Right lobe of liver (tissue), 4 donors: ENCODE measurements around the gene ANAPC2.

Experiments used
- POLR2A ChIP-seq: fragments of 450-650 bp; IDR thresholded peaks from one replicate; pipeline ENCODE4 v1.6.1; 2017; ENCODE audit warnings: antibody characterized with exemption, mild to moderate bottlenecking
- TF ChIP-seq, protein P1 (sequence below), 4 donors: fragments of 200-600 bp in 3 of 4; fragments of 450-650 bp in 1 of 4; IDR thresholded peaks; one replicate each; pipeline versions ENCODE4 v1.5.1 to v1.8.0; 2016 to 2022; ENCODE audit warnings: antibody characterized with exemption in 4 of 4, mild to moderate bottlenecking in 2 of 4
- donor health status: DM: no; HTN: no; CAD: no.
- donor health status: DM: no; HTN: no; CAD: no.
- donor health status: DM: no; HTN: yes; CAD: no.

DNA sequence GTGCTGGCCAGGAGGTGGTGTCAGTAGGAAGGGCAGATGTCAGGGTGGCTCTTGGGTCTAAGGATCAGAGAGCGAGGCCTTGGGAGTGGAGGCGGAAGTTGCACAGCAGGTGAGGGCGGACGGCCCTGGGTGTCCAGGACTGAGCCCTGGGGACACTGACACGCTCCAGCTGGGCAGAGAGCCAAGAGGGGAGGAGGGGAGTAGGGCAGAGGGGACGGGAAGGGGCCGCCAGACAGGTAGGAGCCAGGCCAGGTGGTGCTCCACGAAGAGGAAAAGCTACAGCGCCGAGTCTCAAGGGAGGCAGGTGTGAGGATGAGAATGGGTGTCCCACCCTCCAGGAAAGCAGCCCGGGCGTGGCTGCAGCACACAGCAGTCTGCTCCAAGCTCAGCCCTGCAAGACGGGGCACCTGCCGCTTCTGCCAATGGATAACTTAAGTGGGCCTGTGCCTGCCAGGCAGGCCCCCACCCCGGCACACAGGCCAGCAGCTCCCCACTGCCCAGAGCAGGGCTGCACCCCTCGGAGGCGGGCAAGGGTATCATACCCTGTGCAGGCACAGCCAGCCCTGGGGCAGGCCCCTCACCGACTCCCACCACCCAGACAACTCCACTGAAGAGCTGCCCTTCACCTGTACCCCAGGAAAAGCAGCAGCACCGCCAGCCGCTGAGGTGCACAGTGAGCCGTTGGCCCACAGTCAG, 7.3 kb upstream of the ANAPC2 start:
- TF ChIP-seq, protein P1, sequence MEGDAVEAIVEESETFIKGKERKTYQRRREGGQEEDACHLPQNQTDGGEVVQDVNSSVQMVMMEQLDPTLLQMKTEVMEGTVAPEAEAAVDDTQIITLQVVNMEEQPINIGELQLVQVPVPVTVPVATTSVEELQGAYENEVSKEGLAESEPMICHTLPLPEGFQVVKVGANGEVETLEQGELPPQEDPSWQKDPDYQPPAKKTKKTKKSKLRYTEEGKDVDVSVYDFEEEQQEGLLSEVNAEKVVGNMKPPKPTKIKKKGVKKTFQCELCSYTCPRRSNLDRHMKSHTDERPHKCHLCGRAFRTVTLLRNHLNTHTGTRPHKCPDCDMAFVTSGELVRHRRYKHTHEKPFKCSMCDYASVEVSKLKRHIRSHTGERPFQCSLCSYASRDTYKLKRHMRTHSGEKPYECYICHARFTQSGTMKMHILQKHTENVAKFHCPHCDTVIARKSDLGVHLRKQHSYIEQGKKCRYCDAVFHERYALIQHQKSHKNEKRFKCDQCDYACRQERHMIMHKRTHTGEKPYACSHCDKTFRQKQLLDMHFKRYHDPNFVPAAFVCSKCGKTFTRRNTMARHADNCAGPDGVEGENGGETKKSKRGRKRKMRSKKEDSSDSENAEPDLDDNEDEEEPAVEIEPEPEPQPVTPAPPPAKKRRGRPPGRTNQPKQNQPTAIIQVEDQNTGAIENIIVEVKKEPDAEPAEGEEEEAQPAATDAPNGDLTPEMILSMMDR (IDR thresholded peaks at IDR 0.05) = no peak
- TF ChIP-seq POLR2A = no peak
